ENCODE results near the gene WAPL.

- TF ChIP-seq POLR2AphosphoS5 (IDR thresholded peaks at IDR 0.05; ENCODE audit: low read depth, low read length): no peak
- TF ChIP-seq ZBTB1 (CRISPR knock-in tag; IDR thresholded peaks at IDR 0.05; ENCODE audit: borderline replicate concordance): no peak
- TF ChIP-seq, protein P1, sequence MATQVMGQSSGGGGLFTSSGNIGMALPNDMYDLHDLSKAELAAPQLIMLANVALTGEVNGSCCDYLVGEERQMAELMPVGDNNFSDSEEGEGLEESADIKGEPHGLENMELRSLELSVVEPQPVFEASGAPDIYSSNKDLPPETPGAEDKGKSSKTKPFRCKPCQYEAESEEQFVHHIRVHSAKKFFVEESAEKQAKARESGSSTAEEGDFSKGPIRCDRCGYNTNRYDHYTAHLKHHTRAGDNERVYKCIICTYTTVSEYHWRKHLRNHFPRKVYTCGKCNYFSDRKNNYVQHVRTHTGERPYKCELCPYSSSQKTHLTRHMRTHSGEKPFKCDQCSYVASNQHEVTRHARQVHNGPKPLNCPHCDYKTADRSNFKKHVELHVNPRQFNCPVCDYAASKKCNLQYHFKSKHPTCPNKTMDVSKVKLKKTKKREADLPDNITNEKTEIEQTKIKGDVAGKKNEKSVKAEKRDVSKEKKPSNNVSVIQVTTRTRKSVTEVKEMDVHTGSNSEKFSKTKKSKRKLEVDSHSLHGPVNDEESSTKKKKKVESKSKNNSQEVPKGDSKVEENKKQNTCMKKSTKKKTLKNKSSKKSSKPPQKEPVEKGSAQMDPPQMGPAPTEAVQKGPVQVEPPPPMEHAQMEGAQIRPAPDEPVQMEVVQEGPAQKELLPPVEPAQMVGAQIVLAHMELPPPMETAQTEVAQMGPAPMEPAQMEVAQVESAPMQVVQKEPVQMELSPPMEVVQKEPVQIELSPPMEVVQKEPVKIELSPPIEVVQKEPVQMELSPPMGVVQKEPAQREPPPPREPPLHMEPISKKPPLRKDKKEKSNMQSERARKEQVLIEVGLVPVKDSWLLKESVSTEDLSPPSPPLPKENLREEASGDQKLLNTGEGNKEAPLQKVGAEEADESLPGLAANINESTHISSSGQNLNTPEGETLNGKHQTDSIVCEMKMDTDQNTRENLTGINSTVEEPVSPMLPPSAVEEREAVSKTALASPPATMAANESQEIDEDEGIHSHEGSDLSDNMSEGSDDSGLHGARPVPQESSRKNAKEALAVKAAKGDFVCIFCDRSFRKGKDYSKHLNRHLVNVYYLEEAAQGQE (IDR thresholded peaks at IDR 0.05; ENCODE audit: borderline replicate concordance in 1 of 2, low read depth in 1 of 2, low read length in 2 of 2): no peak
- TF ChIP-seq ETS1 (CRISPR knock-in tag; IDR thresholded peaks at IDR 0.05): no peak
- TF ChIP-seq SMAD3 (CRISPR knock-in tag; IDR thresholded peaks at IDR 0.05): no peak
- TF ChIP-seq CTCF (CRISPR knock-in tag; IDR thresholded peaks at IDR 0.05): no peak
- no peak for TF ChIP-seq ZFP1 (CRISPR knock-in tag; IDR thresholded peaks at IDR 0.05)
- no peak for TF ChIP-seq SOX13 (IDR thresholded peaks at IDR 0.05)
- no peak for TF ChIP-seq SOX13 (CRISPR knock-in tag; conservative IDR thresholded peaks at IDR 0.05 in 1 of 2, IDR thresholded peaks at IDR 0.05 in 1 of 2)
Observed at GRCh38 chr10:86449926-86450558, 71.5 kb downstream of the WAPL start.
